GM12878 (cell line): ENCODE measurements around the gene ZNF226.

Source experiments
- BRCA1 ChIP-seq: IDR thresholded peaks from 2 replicates; pipeline ENCODE4 v1.6.1; 2011; ENCODE audit warnings: low read depth, low read length, improper control_type of control experiment
- POLR2AphosphoS5 ChIP-seq: IDR thresholded peaks from 2 replicates; pipeline ENCODE4 v1.6.1; 2011; ENCODE audit warnings: mild to moderate bottlenecking, low read length, inconsistent platforms
- TF ChIP-seq, protein P1 (sequence below): IDR thresholded peaks from 2 replicates; pipeline ENCODE4 v1.6.1; 2012; ENCODE audit warnings: mild to moderate bottlenecking, low read depth, low read length

DNA sequence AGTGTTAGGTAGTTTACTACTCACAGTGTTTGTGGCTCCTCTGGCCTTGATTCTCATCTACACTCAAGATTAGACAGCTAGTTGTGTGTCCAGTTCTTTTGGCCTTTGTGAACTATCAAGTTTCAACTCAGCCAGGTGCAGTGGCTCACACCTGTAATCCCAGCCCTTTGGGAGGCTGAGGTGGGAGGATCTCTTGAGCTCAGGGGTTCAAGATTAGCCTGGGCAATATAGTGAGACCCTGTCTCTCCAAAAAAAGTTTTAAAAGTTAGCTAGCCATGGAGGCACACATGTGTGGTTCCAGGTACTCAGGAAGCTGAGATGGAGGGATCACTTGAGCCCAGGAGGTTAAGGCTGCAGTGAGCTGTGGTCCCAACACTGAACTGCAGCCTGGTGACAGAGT lies 16.1 kb downstream of the ZNF226 start:
- TF ChIP-seq, protein P1, sequence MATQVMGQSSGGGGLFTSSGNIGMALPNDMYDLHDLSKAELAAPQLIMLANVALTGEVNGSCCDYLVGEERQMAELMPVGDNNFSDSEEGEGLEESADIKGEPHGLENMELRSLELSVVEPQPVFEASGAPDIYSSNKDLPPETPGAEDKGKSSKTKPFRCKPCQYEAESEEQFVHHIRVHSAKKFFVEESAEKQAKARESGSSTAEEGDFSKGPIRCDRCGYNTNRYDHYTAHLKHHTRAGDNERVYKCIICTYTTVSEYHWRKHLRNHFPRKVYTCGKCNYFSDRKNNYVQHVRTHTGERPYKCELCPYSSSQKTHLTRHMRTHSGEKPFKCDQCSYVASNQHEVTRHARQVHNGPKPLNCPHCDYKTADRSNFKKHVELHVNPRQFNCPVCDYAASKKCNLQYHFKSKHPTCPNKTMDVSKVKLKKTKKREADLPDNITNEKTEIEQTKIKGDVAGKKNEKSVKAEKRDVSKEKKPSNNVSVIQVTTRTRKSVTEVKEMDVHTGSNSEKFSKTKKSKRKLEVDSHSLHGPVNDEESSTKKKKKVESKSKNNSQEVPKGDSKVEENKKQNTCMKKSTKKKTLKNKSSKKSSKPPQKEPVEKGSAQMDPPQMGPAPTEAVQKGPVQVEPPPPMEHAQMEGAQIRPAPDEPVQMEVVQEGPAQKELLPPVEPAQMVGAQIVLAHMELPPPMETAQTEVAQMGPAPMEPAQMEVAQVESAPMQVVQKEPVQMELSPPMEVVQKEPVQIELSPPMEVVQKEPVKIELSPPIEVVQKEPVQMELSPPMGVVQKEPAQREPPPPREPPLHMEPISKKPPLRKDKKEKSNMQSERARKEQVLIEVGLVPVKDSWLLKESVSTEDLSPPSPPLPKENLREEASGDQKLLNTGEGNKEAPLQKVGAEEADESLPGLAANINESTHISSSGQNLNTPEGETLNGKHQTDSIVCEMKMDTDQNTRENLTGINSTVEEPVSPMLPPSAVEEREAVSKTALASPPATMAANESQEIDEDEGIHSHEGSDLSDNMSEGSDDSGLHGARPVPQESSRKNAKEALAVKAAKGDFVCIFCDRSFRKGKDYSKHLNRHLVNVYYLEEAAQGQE, result no peak
- TF ChIP-seq POLR2AphosphoS5, result no peak
- TF ChIP-seq BRCA1, result no peak
